Subcutaneous abdominal adipose tissue (tissue), 5 donors: Measurements from ENCODE around the gene PROX2.

Source experiments
- H3K27ac ChIP-seq: one replicate; pipeline ENCODE4 v1.7.0; 2013; ENCODE audit warnings: low read depth, mild to moderate bottlenecking, inconsistent platforms, low read length, moderate library complexity
- H3K27me3 ChIP-seq, 5 donors: one replicate each; pipeline ENCODE4 v1.7.0; 2013; ENCODE audit warnings: low read length in 5 of 5, inconsistent platforms in 1 of 5; ENCODE audit not compliant: control insufficient read depth in 5 of 5, insufficient read depth in 4 of 5
- H3K36me3 ChIP-seq, 5 donors: one replicate each; pipeline ENCODE4 v1.7.0; 2013; ENCODE audit warnings: low read length in 5 of 5; ENCODE audit not compliant: control insufficient read depth in 5 of 5, insufficient read depth in 5 of 5
- H3K4me1 ChIP-seq, 5 donors: one replicate each; pipeline ENCODE4 v1.7.0; 2013; ENCODE audit warnings: low read length in 5 of 5, mild to moderate bottlenecking in 3 of 5, moderate library complexity in 1 of 5; ENCODE audit not compliant: control insufficient read depth in 5 of 5, insufficient read depth in 5 of 5
- H3K4me3 ChIP-seq, 5 donors: one replicate each; pipeline ENCODE4 v1.7.0; 2013; ENCODE audit warnings: low read length in 5 of 5, low read depth in 1 of 5
- H3K9ac ChIP-seq, 5 donors: one replicate each; pipeline ENCODE4 v1.7.0; 2013; ENCODE audit warnings: low read length in 5 of 5, mild to moderate bottlenecking in 4 of 5, moderate library complexity in 3 of 5
- H3K9me3 ChIP-seq, 5 donors: one replicate each; pipeline ENCODE4 v1.7.0; 2013; ENCODE audit warnings: low read length in 5 of 5; ENCODE audit not compliant: control insufficient read depth in 5 of 5
- donor health status: healthy.
- donor health status: healthy.
- donor health status: healthy.
- donor health status: healthy.
- donor health status: healthy.

The PROX2 gene

DNA sequence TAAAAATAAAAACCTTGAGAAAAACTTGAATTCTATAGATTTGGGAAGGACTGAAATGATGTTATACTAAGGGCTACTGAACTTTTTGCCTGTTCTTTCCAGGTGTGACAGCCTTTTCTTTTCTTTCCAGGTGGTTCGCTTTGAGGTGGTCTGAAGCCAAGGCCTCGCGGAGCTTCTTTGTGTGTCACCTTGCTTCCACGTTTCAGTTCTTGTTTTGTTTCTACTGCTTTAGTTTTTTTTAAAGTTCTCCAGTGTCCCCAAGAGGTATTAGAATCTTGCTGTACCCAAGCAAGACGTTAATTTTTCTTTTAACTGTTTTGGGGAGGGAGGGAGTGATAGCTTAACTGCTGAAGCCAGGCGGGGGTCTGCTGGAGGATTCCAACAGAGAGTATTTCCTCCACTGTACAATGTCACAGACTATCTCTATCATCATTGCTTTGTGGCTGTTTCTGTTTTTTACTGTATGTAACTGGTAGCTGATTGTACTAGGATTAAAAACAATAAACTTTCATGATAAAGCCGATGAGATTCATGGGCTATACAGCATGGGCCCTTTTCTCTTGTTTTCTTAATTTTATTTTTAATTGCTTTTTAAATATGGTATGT is 40.2 kb downstream of the PROX2 start:
- H3K4me3 ChIP-seq = no peak overlapping the region
- H3K9me3 ChIP-seq = no peaks in the 10 kb centered on the region
- H3K9ac ChIP-seq = no peak overlapping the region
- peaks cover 6 to 21% (median 16%) of the 10 kb centered on the region in 5 donors for H3K36me3 ChIP-seq
- no peak overlapping the region for H3K27ac ChIP-seq
- no peaks in the 10 kb centered on the region for H3K27me3 ChIP-seq
- peaks cover 0 to 23% (median 5%) of the 10 kb centered on the region in 5 donors for H3K4me1 ChIP-seq

DNA sequence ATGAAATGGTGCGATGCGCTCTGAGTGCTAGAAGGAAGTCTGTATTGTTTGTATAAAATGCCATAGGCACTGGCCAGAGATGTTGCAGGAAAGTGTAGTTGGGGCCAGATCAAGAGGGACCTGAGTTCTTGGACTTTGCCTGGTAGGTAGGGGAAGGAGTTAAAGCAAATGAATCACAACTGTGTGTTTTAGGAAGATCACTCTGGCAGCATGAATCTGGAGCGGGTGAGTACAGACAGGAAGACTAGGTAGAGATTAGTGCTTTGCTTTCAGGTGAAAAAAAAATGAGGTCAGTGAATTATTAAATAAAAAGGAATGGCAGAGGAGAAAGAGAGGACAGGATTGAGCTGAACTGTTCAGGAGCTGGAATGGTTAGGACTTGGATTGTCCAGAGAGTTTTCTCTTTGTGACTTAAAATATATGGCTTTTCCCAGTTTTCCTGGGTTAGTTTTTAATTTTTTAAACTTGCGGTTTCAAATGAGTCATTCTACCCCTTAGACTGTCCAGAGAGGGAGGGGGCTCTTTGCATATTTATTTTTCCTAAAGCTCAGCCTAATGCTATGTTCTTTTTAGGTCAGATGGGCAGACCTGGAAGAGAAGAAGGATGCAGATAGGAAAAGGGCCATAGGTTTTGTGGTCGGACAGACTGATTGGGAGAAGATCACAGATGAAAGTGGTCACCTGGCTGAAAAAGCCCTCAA is 41.1 kb downstream of the PROX2 start:
- Histone ChIP-seq H3K9ac (no peak overlapping the region), H3K4me1 (peaks cover 0 to 23% (median 5%) of the 10 kb centered on the region in 5 donors), H3K36me3 (peaks cover 7 to 27% (median 22%) of the 10 kb centered on the region in 5 donors), H3K4me3 (no peak overlapping the region), H3K27me3 (no peaks in the 10 kb centered on the region), H3K27ac (no peak overlapping the region), H3K9me3 (no peaks in the 10 kb centered on the region)

GRCh38 chr14:74832849-74833248 is 43.1 kb downstream of the PROX2 start:
- H3K9ac ChIP-seq = no peak overlapping the region
- H3K36me3 ChIP-seq = peaks cover 15 to 37% (median 29%) of the 10 kb centered on the region in 5 donors
- no peak overlapping the region for H3K27ac ChIP-seq
- H3K27me3 ChIP-seq = no peaks in the 10 kb centered on the region
- H3K9me3 ChIP-seq = no peaks in the 10 kb centered on the region
- H3K4me3 ChIP-seq = no peak overlapping the region
- peaks cover 0 to 13% (median 5%) of the 10 kb centered on the region in 5 donors for H3K4me1 ChIP-seq

DNA sequence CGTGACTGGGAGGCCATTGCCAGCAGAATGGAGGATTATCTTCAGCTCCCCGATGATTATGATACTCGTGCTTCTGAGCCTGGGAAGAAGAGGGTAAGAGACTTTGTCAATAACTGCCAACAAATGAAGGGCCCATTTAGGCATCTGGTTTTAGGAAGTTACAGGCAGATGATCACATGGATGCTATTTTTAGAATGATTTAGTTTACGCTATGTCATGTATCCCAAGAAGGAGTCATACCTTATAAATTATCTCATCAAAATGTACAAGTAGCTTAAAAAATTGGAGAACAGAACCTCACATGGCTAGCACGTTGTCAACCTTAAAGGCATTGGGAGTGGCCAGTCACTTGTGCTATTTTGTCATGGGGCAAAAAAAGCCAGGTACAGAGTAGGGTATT is 46.7 kb downstream of the PROX2 start:
- Histone ChIP-seq H3K36me3 (peaks cover 20 to 28% (median 26%) of the 10 kb centered on the region in 5 donors), H3K4me3 (no peak overlapping the region), H3K9ac (no peak overlapping the region), H3K27me3 (no peaks in the 10 kb centered on the region), H3K9me3 (no peaks in the 10 kb centered on the region), H3K27ac (no peak overlapping the region), H3K4me1 (no peaks in the 10 kb centered on the region)

DNA sequence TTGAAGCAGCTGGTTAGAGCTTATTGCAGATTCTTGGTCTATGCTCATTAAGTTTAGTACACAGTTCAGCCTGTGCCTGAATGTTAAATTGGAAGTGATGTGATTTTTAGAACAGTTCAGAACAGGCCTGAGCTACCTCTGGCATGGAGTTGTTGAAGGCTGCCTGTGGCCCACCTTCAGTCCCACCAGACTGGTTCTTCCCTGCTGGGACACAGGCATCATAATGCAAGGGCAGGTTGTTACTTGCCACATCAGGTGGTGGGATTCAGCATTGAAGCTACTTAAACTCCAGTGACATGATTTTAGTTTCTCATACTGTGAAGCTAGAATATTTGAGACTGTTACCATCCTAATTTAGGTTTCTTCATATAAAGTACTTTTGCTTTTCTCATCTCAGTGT is 49.4 kb downstream of the PROX2 start:
- Histone ChIP-seq H3K9ac (no peak overlapping the region), H3K4me3 (no peak overlapping the region), H3K36me3 (peaks cover 26 to 41% (median 31%) of the 10 kb centered on the region in 5 donors), H3K9me3 (no peaks in the 10 kb centered on the region), H3K27me3 (no peaks in the 10 kb centered on the region), H3K4me1 (peaks cover 0 to 5% (median 0%) of the 10 kb centered on the region in 5 donors), H3K27ac (no peak overlapping the region)
